OCI-LY3 (cell line): ENCODE measurements around the gene POLN.

Experiments used
- CTCF ChIP-seq: fragments of 200-600, 300-600 bp; sonication (generic); IDR thresholded peaks from 2 replicates; pipeline ENCODE4 v1.5.1; 2014; ENCODE audit warnings: antibody characterized with exemption, low read length, low read depth
- EZH2phosphoT487 ChIP-seq: fragments of 200-600 bp; shearing (Covaris generic); IDR thresholded peaks from 2 replicates; pipeline ENCODE4 v1.6.1; 2018; ENCODE audit warnings: antibody characterized with exemption, mixed run types, low read depth

GRCh38 chr4:2044542-2045517, 197.1 kb downstream of the POLN start:
- TF ChIP-seq CTCF (no peak), EZH2phosphoT487 (no peak)
